Heart right ventricle (tissue), 16 donors: ENCODE results near the gene SLC35G3. TPM values are rescaled to one million over a fixed set of nuclear protein-coding genes. Genes with fewer than 3 reads are reported as not detected.
"Not testable (repeated sequence)": the region's sequence is repeated elsewhere in the genome, so short reads cannot be mapped to it uniquely, and the experiment has no call there.

Source experiments
- ATAC-seq, 8 donors: fragments of 200-7000 bp; cut with Tn5 transposase; one replicate each; pipeline ENCODE4 v1.9.1; 2020; ENCODE audit warnings: mild to moderate bottlenecking in 8 of 8, moderate library complexity in 8 of 8, moderate number of reproducible peaks in 1 of 8
- DNase-seq, 2 donors: peaks; one replicate each; pipeline ENCODE4 v3.0.0-alpha.2; 2020
- H3K27ac ChIP-seq, 10 donors: fragments of 200-600 bp; sonication (generic) in 2 of 10; one replicate each; pipeline versions ENCODE4 v1.5.0 to v1.8.0; 2020 to 2022; ENCODE audit warnings: mild to moderate bottlenecking in 3 of 10
- H3K27me3 ChIP-seq, 7 donors: fragments of 200-600 bp; one replicate each; pipeline ENCODE4 v1.8.0; 2021 to 2022; ENCODE audit warnings: mild to moderate bottlenecking in 2 of 7
- H3K36me3 ChIP-seq, 9 donors: fragments of 200-600 bp; sonication (generic) in 1 of 9; one replicate each; pipeline versions ENCODE4 v1.5.0 to v1.8.0; 2020 to 2022; ENCODE audit warnings: mild to moderate bottlenecking in 2 of 9
- H3K4me1 ChIP-seq, 9 donors: fragments of 200-600 bp; sonication (generic) in 1 of 9; one replicate each; pipeline versions ENCODE4 v1.5.0 to v1.8.0; 2020 to 2022; ENCODE audit warnings: mild to moderate bottlenecking in 4 of 9
- H3K4me3 ChIP-seq, 10 donors: fragments of 200-600 bp; sonication (generic) in 2 of 10; one replicate each; pipeline versions ENCODE4 v1.5.0 to v1.8.0; 2020 to 2022; ENCODE audit warnings: mild to moderate bottlenecking in 7 of 10, moderate library complexity in 2 of 10
- H3K9me3 ChIP-seq, 11 donors: fragments of 200-600 bp in 10 of 11; sonication (generic) in 2 of 11; one replicate each; pipeline versions ENCODE4 v1.5.0 to v1.8.0; 2013 to 2022; ENCODE audit warnings: mild to moderate bottlenecking in 2 of 11, control low read depth in 1 of 11, moderate library complexity in 1 of 11
- WGBS, 2 donors: extraction: QIAGEN DNeasy Blood & Tissue Kit; methylation state at CpG; one replicate each; pipeline ENCODE4 v1.1.7; 2013; ENCODE audit warnings: inconsistent platforms in 1 of 2; 5-methylcytosine and 5-hydroxymethylcytosine counted together
- intact Hi-C, 10 donors: fragments of 100-400 bp; cut with DNase I; formaldehyde crosslinking; loops; one replicate each; pipeline versions ENCODE4 v1.11.1 to v1.14.2; 2022
- polyA plus RNA-seq, 2 donors: library from polyadenylated mRNA; stranded (reverse); fragments of 200-250 nt; gene quantifications; one replicate each; pipeline ENCODE4 v1.2.3, GENCODE V29; 2013
- total RNA-seq, 10 donors: library from RNA; stranded (reverse); fragmentation: NEBNext Ultra II Directional in 3 of 10; extraction: Animal tissue kit (Norgen Biotek cat#: 25700) in 3 of 10; gene quantifications; one replicate each; pipeline versions ENCODE4 v1.2.1 to v1.2.4, GENCODE V29; 2021 to 2023
- TF ChIP-seq, protein P1 (sequence below), 9 donors: fragments of 200-600 bp; sonication (generic) in 2 of 9; IDR thresholded peaks; one replicate each; pipeline versions ENCODE4 v1.5.0 to v1.8.0; 2021 to 2022; ENCODE audit warnings: antibody characterized with exemption in 9 of 9, mild to moderate bottlenecking in 5 of 9, moderate library complexity in 1 of 9
- donor health status: Arrhythmogenic right ventricular cardiomyopathy.
- donor health status: ischemic (EF 13 %, LVEDD 7.1; RV severe dilation, severe dysfunction).
- donor health status: healthy with polysubstance abuse.
- donor health status: DM: no; HTN: yes; CAD: no.
- donor health status: DM: no; HTN: no; CAD: no.
- donor health status: ischemic (EF 25% LVEDD 6.9; RV normal size, moderate dysfunction).
- donor health status: ischemic (EF 25% LVEDD 5.7; RV mildly dilated, moderate dysfunction).
- donor health status: healthy.
- donor health status: DM: yes; HTN: yes; CAD: no.
- donor health status: Ischemic cardiomyopathy.
- donor health status: ischemic (EF 35%, LVEDD 5.7; RV mildly dilated, moderate dysfunction).
- donor health status: nonischemic (EF 11% LVEDD 7.7; RV severe dilation, severe dysfunction).
- donor health status: DM: yes; HTN: yes; CAD: no.
- donor health status: PGD.
- donor health status: ischemic (EF 29% LVEDD 5.4; RV normal size, mild dysfunction).
- donor health status: nonischemic (EF 23%, LVEDD 6.1; RV moderate dilation, normal function).

SLC35G3 gene
- total and polyA plus RNA-seq, 12 donors = not detected

- 43 to 51% methylated on average over 1 of the region's 1 CpG for WGBS, 2 donors
- Histone ChIP-seq H3K9me3 (no peaks in the 10 kb centered on the region), H3K4me1 (peaks cover 0 to 19% (median 0%) of the 10 kb centered on the region in 9 donors), H3K27ac (no peak overlapping the region), H3K36me3 (peaks cover 0 to 64% (median 0%) of the 10 kb centered on the region in 9 donors), H3K27me3 (no peaks in the 10 kb centered on the region), H3K4me3 (no peak overlapping the region)
- ATAC-seq (no peak), DNase-seq (no peak)
- TF ChIP-seq, protein P1, sequence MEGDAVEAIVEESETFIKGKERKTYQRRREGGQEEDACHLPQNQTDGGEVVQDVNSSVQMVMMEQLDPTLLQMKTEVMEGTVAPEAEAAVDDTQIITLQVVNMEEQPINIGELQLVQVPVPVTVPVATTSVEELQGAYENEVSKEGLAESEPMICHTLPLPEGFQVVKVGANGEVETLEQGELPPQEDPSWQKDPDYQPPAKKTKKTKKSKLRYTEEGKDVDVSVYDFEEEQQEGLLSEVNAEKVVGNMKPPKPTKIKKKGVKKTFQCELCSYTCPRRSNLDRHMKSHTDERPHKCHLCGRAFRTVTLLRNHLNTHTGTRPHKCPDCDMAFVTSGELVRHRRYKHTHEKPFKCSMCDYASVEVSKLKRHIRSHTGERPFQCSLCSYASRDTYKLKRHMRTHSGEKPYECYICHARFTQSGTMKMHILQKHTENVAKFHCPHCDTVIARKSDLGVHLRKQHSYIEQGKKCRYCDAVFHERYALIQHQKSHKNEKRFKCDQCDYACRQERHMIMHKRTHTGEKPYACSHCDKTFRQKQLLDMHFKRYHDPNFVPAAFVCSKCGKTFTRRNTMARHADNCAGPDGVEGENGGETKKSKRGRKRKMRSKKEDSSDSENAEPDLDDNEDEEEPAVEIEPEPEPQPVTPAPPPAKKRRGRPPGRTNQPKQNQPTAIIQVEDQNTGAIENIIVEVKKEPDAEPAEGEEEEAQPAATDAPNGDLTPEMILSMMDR (IDR thresholded peaks at IDR 0.05) = no peak
- intact Hi-C loops = loop anchor here in 2 of 10 donors (10.0 kb wide), 2 partner anchors 109 to 559 kb away; no protein-coding TSS in a partner anchor
Measured at GRCh38 chr17:35185849-35186248, 8.3 kb downstream of the SLC35G3 start.

DNA sequence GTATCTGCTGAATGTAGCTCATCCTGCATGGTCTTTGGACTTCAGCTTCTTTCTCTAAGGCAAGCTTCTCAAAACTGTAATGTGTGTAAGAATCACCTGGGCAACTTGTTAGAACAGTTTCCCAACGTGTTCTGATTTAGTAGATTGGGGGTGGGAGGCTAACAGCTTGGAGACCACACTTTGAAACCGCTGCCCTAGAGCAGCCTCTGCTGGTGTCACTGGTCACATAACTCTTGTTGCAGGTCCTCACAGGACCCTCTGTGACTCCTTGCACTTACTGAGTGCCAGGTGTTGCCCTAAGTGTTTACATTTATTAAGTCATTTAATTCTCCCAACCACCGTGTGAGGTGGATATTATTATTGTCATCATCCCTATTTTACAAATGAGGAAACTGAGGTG, 9.9 kb downstream of the SLC35G3 start:
- DNase-seq (no peak), ATAC-seq (peak in 1 of 8 donors; percentile 22)
- Histone ChIP-seq H3K4me1 (peaks cover 0 to 11% (median 0%) of the 10 kb centered on the region in 9 donors), H3K27ac (no peak overlapping the region), H3K36me3 (peaks cover 0 to 79% (median 0%) of the 10 kb centered on the region in 9 donors), H3K9me3 (no peaks in the 10 kb centered on the region), H3K27me3 (no peaks in the 10 kb centered on the region), H3K4me3 (no peak overlapping the region)
- 53 to 57% methylated on average over 3 of the region's 3 CpGs for WGBS, 2 donors
- TF ChIP-seq, protein P1 (IDR thresholded peaks at IDR 0.05) = no peak
- intact Hi-C loops = loop anchor here in 2 of 10 donors (10.0 kb wide), 2 partner anchors 111 to 561 kb away; no protein-coding TSS in a partner anchor

DNA sequence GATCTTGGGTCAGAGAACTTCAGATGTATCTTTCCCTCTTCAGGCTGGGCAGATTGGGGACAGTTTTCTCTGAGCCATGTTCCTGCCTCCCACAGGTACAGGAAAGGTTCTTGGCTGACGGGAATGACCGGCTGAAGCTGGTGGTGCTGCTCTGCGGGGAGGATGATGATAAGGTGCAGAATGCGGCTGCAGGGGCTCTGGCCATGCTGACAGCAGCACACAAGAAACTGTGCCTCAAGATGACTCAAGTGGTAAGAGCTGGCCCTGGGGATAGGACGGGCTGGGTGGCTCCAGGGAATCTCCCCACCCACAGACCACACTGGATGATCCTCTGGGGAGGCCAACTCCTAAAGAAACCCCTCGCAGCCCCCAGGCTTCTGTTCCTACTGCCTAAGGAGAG, 10.9 kb downstream of the SLC35G3 start:
- intact Hi-C loops = loop anchor here in 2 of 10 donors (10.0 kb wide), 2 partner anchors 111 to 561 kb away; no protein-coding TSS in a partner anchor
- Histone ChIP-seq H3K4me3 (no peak overlapping the region), H3K4me1 (peaks cover 0 to 3% (median 0%) of the 10 kb centered on the region in 9 donors), H3K27me3 (no peaks in the 10 kb centered on the region), H3K27ac (no peak overlapping the region), H3K9me3 (no peaks in the 10 kb centered on the region), H3K36me3 (peaks cover 0 to 79% (median 0%) of the 10 kb centered on the region in 9 donors)
- DNase-seq (no peak), ATAC-seq (no peak)
- TF ChIP-seq, protein P1 (IDR thresholded peaks at IDR 0.05) = no peak
- WGBS, 2 donors = 46 to 57% methylated on average over 6 of the region's 6 CpGs

DNA sequence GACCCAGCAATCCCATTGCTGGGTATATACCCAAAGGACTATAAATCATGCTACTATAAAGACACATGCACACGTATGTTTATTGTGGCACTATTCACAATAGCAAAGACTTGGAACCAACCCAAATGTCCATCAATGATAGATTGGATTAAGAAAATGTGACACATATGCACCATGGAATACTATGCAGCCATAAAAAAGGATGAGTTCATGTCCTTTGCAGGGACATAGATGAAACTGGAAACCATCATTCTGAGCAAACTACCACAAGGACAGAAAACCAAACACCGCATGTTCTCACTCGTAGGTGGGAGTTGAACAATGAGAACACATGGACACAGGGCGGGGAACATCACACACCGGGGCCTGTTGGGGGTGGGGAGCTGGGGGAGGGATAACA, 14.8 kb downstream of the SLC35G3 start:
- H3K27ac ChIP-seq, DNase-seq, H3K4me3 ChIP-seq, H3K27me3 ChIP-seq, ATAC-seq, H3K9me3 ChIP-seq: not testable (repeated sequence)
- 91 to 97% methylated on average over 5 of the region's 5 CpGs for WGBS, 2 donors
- intact Hi-C loops = loop anchor here in 4 of 10 donors (10.0 kb wide), 5 partner anchors 65 to 585 kb away; partner anchors contain the start of genes C17orf50 (in 1 of the 4), SLFN12L (in 1 of the 4) and SLFN5 (in 1 of the 4)
- H3K36me3 ChIP-seq = peaks cover 0 to 77% (median 0%) of the 10 kb centered on the region in 9 donors
- H3K4me1 ChIP-seq = peaks cover 0 to 11% (median 0%) of the 10 kb centered on the region in 9 donors

GRCh38 chr17:35176897-35177296, 17.3 kb downstream of the SLC35G3 start:
- Histone ChIP-seq H3K4me3 (no peak overlapping the region), H3K27me3 (no peaks in the 10 kb centered on the region), H3K27ac (no peak overlapping the region), H3K4me1 (peaks cover 0 to 11% (median 0%) of the 10 kb centered on the region in 9 donors), H3K9me3 (no peaks in the 10 kb centered on the region), H3K36me3 (peaks cover 0 to 72% (median 0%) of the 10 kb centered on the region in 9 donors)
- intact Hi-C loops = loop anchor here in 4 of 10 donors (10.0 kb wide), 5 partner anchors 68 to 588 kb away; partner anchors contain the start of genes C17orf50 (in 1 of the 4), SLFN12L (in 1 of the 4) and SLFN5 (in 1 of the 4)
- no peak for DNase-seq
- TF ChIP-seq, protein P1 (IDR thresholded peaks at IDR 0.05) = no peak
- ATAC-seq = no peak
- WGBS, 2 donors = 70 to 74% methylated on average over 8 of the region's 8 CpGs
